Ovary (tissue), 3 donors: ENCODE measurements around the gene RNF224.

Source experiments
- CTCF ChIP-seq, 3 donors: fragments of 450-650 bp in 2 of 3; fragments of 200-600 bp in 1 of 3; IDR thresholded peaks; one replicate each; pipeline versions ENCODE4 v1.5.1 to v1.8.0; 2016 to 2022; ENCODE audit warnings: antibody characterized with exemption in 3 of 3, mild to moderate bottlenecking in 1 of 3
- EP300 ChIP-seq: sonication (generic); formaldehyde crosslinking; IDR thresholded peaks from one replicate; pipeline ENCODE4 v1.6.1; 2017; ENCODE audit warnings: antibody characterized with exemption
- POLR2A ChIP-seq: fragments of 450-650 bp; IDR thresholded peaks from one replicate; pipeline ENCODE4 v1.6.1; 2017; ENCODE audit warnings: antibody characterized with exemption, mild to moderate bottlenecking, moderate library complexity
- donor health status: DM: no; HTN: no; CAD: no.

- no peak for TF ChIP-seq CTCF (IDR thresholded peaks at IDR 0.05)
- no peak for TF ChIP-seq POLR2A
- TF ChIP-seq EP300, result no peak
Measured at GRCh38 chr9:137244486-137245449, 17.5 kb downstream of the RNF224 start.
